A549 treated with GW870086 at 1 μM for 4 hours (cell line): ENCODE results near the gene CD109. TPM values are rescaled to one million over a fixed set of nuclear protein-coding genes. Genes with fewer than 3 reads are reported as not detected.

ENCODE experiments used
- total RNA-seq: library from RNA; stranded (reverse); fragments of 200-300 nt; extraction: Qiagen RNA extraction; gene quantifications from 5 replicates; pipeline ENCODE4 v1.2.3, GENCODE V29; 2022; ENCODE audit warnings: low read depth

Gene CD109
- 36.3 to 70.4 TPM (median 59.2 TPM) in 5 replicates for total RNA-seq

GRCh38 chr6:73695619-73696421, at the start of gene CD109:
Gene CD109 (plus strand): TSS chr6:73696203. CDS start chr6:73696216, 13 bp downstream.

GRCh38 chr6:73653571-73654424, 42.2 kb upstream of the CD109 start, which contains the start of gene SLC17A5:
Gene SLC17A5 (minus strand): TSS chr6:73653992. CDS start chr6:73653886, 106 bp downstream.

Other genes with a start within 250 kb of the CD109 start
- gene CGAS, start 243.9 kb upstream of the CD109 start, total RNA-seq, result 4.6 to 5.0 TPM (median 4.8 TPM) in 5 replicates
- 8.7 to 12.2 TPM (median 10.0 TPM) in 5 replicates for gene MTO1, start 234.5 kb upstream of the CD109 start, total RNA-seq
- 7,093 to 8,627 TPM (median 7,429 TPM) in 5 replicates for gene EEF1A1, start 175.2 kb upstream of the CD109 start, total RNA-seq
- 12.0 to 14.0 TPM (median 13.4 TPM) in 5 replicates for gene SLC17A5, start 42.2 kb upstream of the CD109 start, total RNA-seq